CD14-positive monocyte (primary cell): Measurements from ENCODE around the gene OTUB1. TPM values are rescaled to one million over a fixed set of nuclear protein-coding genes. Genes with fewer than 3 reads are reported as not detected.

Experiments
- DNase-seq, 3 donors: peaks; one replicate each; pipeline ENCODE4 v3.0.0-alpha.2; 2011 to 2022
- H2AFZ ChIP-seq: 2 replicates; pipeline ENCODE4 v1.6.0; 2012; ENCODE audit warnings: mild to moderate bottlenecking, low read depth, low read length, inconsistent platforms; ENCODE audit not compliant: insufficient read depth, poor library complexity, severe bottlenecking
- H3K27ac ChIP-seq, 2 donors: 1 replicate in 1 of 2; 2 replicates in 1 of 2; pipeline ENCODE4 v1.5.1; 2012 to 2013; ENCODE audit warnings: low read length in 2 of 2, control low read depth in 1 of 2, inconsistent platforms in 1 of 2, low read depth in 1 of 2, mild to moderate bottlenecking in 1 of 2
- H3K27me3 ChIP-seq, 2 donors: one replicate each; pipeline versions ENCODE4 v1.6.0 to v1.6.1; 2011 to 2013; ENCODE audit warnings: low read length in 2 of 2; ENCODE audit not compliant: control insufficient read depth in 2 of 2, insufficient read depth in 2 of 2
- H3K36me3 ChIP-seq, 2 donors: replicated peaks in 1 of 2; 1 replicate in 1 of 2; 2 replicates in 1 of 2; pipeline versions ENCODE4 v1.5.1 to v1.6.1; 2012 to 2013; ENCODE audit warnings: low read length in 2 of 2, control low read depth in 1 of 2, inconsistent platforms in 1 of 2, mild to moderate bottlenecking in 1 of 2; ENCODE audit not compliant: insufficient read depth in 2 of 2, control insufficient read depth in 1 of 2
- H3K4me1 ChIP-seq, 2 donors: 1 replicate in 1 of 2; 2 replicates in 1 of 2; pipeline versions ENCODE4 v1.5.1 to v1.6.1; 2012 to 2013; ENCODE audit warnings: low read length in 2 of 2, control low read depth in 1 of 2, inconsistent platforms in 1 of 2, mild to moderate bottlenecking in 1 of 2, moderate library complexity in 1 of 2; ENCODE audit not compliant: insufficient read depth in 2 of 2, control insufficient read depth in 1 of 2
- H3K4me2 ChIP-seq: replicated peaks from 2 replicates; pipeline ENCODE3; 2012; ENCODE audit warnings: low read length, moderate library complexity, mild to moderate bottlenecking; ENCODE audit not compliant: poor library complexity, severe bottlenecking; ENCODE audit errors: extremely low read depth
- H3K4me3 ChIP-seq, 3 experiments: fragments of 200-600 bp in 1 of 3; sonication (generic) in 1 of 3; replicated peaks in 1 of 3; 1 replicate in 2 of 3; 2 replicates in 1 of 3; pipeline ENCODE4 v1.5.1; 2011 to 2013; ENCODE audit warnings: low read length in 3 of 3, mild to moderate bottlenecking in 3 of 3, control low read depth in 2 of 3, low read depth in 2 of 3, inconsistent platforms in 1 of 3, moderate library complexity in 1 of 3
- H3K79me2 ChIP-seq: 2 replicates; pipeline ENCODE4 v1.6.0; 2012; ENCODE audit warnings: mild to moderate bottlenecking, control low read depth, inconsistent platforms, low read length, moderate library complexity; ENCODE audit not compliant: insufficient read depth
- H3K9ac ChIP-seq: 2 replicates; pipeline ENCODE4 v1.6.0; 2017; ENCODE audit warnings: low read length, mild to moderate bottlenecking; ENCODE audit not compliant: insufficient read depth, poor library complexity, severe bottlenecking
- H3K9me3 ChIP-seq, 2 donors: replicated peaks in 1 of 2; 1 replicate in 1 of 2; 2 replicates in 1 of 2; pipeline versions ENCODE4 v1.5.1 to v1.6.1; 2012 to 2013; ENCODE audit warnings: low read length in 2 of 2, control low read depth in 1 of 2; ENCODE audit not compliant: control insufficient read depth in 1 of 2, insufficient read depth in 1 of 2
- H4K20me1 ChIP-seq: 2 replicates; pipeline ENCODE4 v1.6.0; 2012; ENCODE audit warnings: mild to moderate bottlenecking, low read length, control low read depth, moderate library complexity; ENCODE audit not compliant: insufficient read depth
- H3K27ac Mint-ChIP-seq, 7 donors: one replicate each; pipeline ENCODE4 v1.8.0; 2020; ENCODE audit warnings: mild to moderate bottlenecking in 7 of 7, mixed read lengths in 7 of 7, moderate library complexity in 6 of 7, inconsistent platforms in 2 of 7
- H3K27me3 Mint-ChIP-seq, 3 donors: one replicate each; pipeline ENCODE4 v1.8.0; 2021 to 2022; ENCODE audit warnings: low read depth in 3 of 3, mild to moderate bottlenecking in 3 of 3, mixed read lengths in 3 of 3, moderate library complexity in 3 of 3, inconsistent platforms in 1 of 3
- H3K36me3 Mint-ChIP-seq, 2 donors: one replicate each; pipeline ENCODE4 v1.8.0; 2020; ENCODE audit warnings: mixed read lengths in 2 of 2, inconsistent platforms in 1 of 2, mild to moderate bottlenecking in 1 of 2
- H3K4me1 Mint-ChIP-seq: one replicate; pipeline ENCODE4 v1.8.0; 2020; ENCODE audit warnings: mild to moderate bottlenecking, mixed read lengths
- H3K4me3 Mint-ChIP-seq, 2 donors: one replicate each; pipeline ENCODE4 v1.8.0; 2020; ENCODE audit warnings: mild to moderate bottlenecking in 2 of 2, mixed read lengths in 2 of 2, moderate library complexity in 1 of 2
- H3K9me3 Mint-ChIP-seq, 7 donors: one replicate each; pipeline ENCODE4 v1.8.0; 2020 to 2022; ENCODE audit warnings: mixed read lengths in 7 of 7, mild to moderate bottlenecking in 6 of 7, moderate library complexity in 6 of 7, inconsistent platforms in 2 of 7
- WGBS: methylation state at CpG from one replicate; pipeline ENCODE4 v1.1.5; 2013; ENCODE audit warnings: missing lambda C conversion rate; ENCODE audit not compliant: insufficient coverage; 5-methylcytosine and 5-hydroxymethylcytosine counted together
- intact Hi-C, 2 donors: fragments of 100-400 bp; cut with micrococcal nuclease; formaldehyde crosslinking; loops; one replicate each; pipeline versions ENCODE4 v1.15.0 to v1.15.1; 2023
- polyA plus RNA-seq, 3 donors: library from polyadenylated mRNA; depleted of rRNA in 1 of 3; unstranded in 2 of 3; stranded (reverse) in 1 of 3; fragments of 300-500 nt in 2 of 3; fragments of >200 nt in 1 of 3; fragmentation: Illumina TruSeq in 2 of 3; gene quantifications; 1 replicate in 2 of 3; 2 replicates in 1 of 3; pipeline ENCODE4 v1.2.3, GENCODE V29; 2012 to 2021
- TF ChIP-seq, protein P1 (sequence below): fragments of 200-600 bp; IDR thresholded peaks from one replicate; pipeline ENCODE4 v1.8.0; 2022; ENCODE audit warnings: antibody characterized with exemption, mild to moderate bottlenecking

OTUB1 gene
- polyA plus RNA-seq, 3 donors: 131 to 170 (median 140) TPM

DNA sequence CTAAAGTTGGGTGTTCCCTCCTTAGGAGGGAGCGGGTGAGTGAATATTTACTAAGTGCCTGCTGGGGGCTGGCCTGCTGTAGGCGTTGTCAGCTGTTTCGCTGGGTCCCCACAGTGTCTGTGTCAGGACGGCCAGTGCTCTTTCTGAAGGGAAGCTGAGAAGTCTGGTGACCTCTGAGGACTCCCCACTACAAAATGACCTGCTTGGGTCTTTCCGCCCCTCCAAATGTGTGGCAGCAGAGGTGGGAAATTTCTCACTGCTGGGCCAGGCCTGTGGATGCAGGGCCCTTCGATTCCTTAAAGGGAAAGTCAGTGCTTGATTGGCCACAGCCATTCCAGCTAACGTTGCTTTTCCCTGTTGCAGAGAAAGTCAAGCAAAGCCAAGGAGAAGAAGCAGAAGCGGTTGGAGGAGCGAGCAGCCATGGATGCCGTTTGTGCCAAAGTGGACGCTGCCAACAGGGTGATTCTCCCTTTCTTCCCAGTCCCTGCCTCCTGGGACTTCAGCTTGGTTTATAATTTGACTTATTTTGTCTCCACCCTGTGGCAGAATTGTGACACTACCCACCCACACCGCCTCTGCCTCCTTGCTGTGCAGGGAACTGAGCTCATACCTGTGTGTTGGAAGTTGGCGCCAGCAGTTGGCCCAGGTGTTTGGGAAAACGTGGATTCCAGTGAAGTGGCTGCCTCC lies 40.6 kb upstream of the OTUB1 start:
- no peak overlapping the region for H3K27ac Mint-ChIP-seq
- TF ChIP-seq, protein P1, sequence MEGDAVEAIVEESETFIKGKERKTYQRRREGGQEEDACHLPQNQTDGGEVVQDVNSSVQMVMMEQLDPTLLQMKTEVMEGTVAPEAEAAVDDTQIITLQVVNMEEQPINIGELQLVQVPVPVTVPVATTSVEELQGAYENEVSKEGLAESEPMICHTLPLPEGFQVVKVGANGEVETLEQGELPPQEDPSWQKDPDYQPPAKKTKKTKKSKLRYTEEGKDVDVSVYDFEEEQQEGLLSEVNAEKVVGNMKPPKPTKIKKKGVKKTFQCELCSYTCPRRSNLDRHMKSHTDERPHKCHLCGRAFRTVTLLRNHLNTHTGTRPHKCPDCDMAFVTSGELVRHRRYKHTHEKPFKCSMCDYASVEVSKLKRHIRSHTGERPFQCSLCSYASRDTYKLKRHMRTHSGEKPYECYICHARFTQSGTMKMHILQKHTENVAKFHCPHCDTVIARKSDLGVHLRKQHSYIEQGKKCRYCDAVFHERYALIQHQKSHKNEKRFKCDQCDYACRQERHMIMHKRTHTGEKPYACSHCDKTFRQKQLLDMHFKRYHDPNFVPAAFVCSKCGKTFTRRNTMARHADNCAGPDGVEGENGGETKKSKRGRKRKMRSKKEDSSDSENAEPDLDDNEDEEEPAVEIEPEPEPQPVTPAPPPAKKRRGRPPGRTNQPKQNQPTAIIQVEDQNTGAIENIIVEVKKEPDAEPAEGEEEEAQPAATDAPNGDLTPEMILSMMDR: peak; percentile 75
- no peaks in the 10 kb centered on the region for H3K27me3 ChIP-seq
- H3K9me3 Mint-ChIP-seq: no peaks in the 10 kb centered on the region
- H3K4me2 ChIP-seq: no peak overlapping the region
- intact Hi-C loops: loop anchor here in 1 of 2 donors (2.0 to 5.0 kb wide), 2 partner anchors 109 to 178 kb away; partner anchors contain the start of gene ZFTA
- H3K4me3 ChIP-seq: no peak overlapping the region
- no peak overlapping the region for H3K9ac ChIP-seq
- peaks cover 17% of the 10 kb centered on the region for H3K4me1 Mint-ChIP-seq
- H3K79me2 ChIP-seq: peaks cover 34% of the 10 kb centered on the region
- H2AFZ ChIP-seq: no peak overlapping the region
- H3K27me3 Mint-ChIP-seq: peaks cover 0 to 3% (median 0%) of the 10 kb centered on the region in 3 donors
- WGBS: 65% methylated on average over 11 of the region's 14 CpGs
- peaks cover 10 to 15% of the 10 kb centered on the region in 2 donors for H3K36me3 Mint-ChIP-seq
- H3K36me3 ChIP-seq: peaks cover 0 to 3% of the 10 kb centered on the region in 2 donors
- H3K4me1 ChIP-seq: peaks cover 11 to 14% of the 10 kb centered on the region in 2 donors
- H4K20me1 ChIP-seq: peaks cover 4% of the 10 kb centered on the region
- H3K4me3 Mint-ChIP-seq: no peak overlapping the region
- no peak overlapping the region for H3K27ac ChIP-seq
- no peaks in the 10 kb centered on the region for H3K9me3 ChIP-seq
- peak; percentile 32 to 47 (median 42) for DNase-seq

DNA sequence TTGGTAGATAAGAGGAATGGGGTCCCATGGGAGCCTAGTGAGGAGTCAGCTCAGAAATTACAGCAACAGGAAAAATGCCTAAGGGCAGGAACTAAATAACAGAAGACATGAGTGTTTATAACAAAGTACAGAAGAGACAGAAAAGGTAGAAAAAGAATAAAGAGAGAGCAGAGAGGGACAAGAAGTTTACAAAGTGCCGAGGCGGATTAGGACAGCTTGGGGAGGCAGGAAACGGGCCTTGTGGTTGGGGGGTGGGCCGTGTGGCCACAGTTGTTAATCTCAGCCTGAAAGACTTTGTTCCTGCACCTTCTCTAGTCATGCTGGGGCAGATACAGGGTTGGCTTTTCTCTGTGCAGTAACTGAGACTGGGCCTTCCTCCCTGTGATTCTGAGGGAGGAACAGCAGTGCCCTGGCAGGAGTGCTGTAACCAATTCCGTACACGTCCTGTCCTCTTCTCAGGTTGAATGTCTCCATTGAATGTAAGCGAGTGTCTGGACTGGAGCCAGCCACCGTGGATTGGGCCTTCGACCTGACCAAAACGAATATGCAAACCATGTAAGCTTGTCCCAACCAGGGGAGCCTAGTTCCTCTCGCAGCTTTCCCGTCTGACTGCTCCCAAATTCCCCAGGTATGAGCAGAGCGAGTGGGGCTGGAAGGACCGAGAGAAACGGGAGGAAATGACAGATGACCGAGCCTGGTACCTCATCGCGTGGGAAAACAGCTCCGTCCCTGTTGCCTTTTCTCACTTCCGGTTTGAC lies 34.3 kb upstream of the OTUB1 start:
- no peak overlapping the region for H3K27ac ChIP-seq

More for the DNA sequence above, 34.3 kb upstream of the OTUB1 start:
- Histone ChIP-seq H4K20me1 (no peaks in the 10 kb centered on the region), H3K27me3 (no peaks in the 10 kb centered on the region), H3K4me1 (no peaks in the 10 kb centered on the region), H2AFZ (no peak overlapping the region), H3K9ac (no peak overlapping the region), H3K9me3 (no peaks in the 10 kb centered on the region), H3K4me2 (no peak overlapping the region), H3K4me3 (no peak overlapping the region), H3K36me3 (peaks cover 29 to 51% of the 10 kb centered on the region in 2 donors), H3K79me2 (no peaks in the 10 kb centered on the region)
- DNase-seq: no peak
- intact Hi-C loops: no loop called here
- Mint-ChIP-seq H3K36me3 (peaks cover 53 to 54% of the 10 kb centered on the region in 2 donors), H3K27ac (peak overlapping the region in 4 of 7 donors; percentile 4 to 43 (median 30)), H3K4me1 (peaks cover 4% of the 10 kb centered on the region), H3K4me3 (no peak overlapping the region), H3K27me3 (peaks cover 0 to 3% (median 0%) of the 10 kb centered on the region in 3 donors), H3K9me3 (no peaks in the 10 kb centered on the region)
- WGBS: 48% methylated on average over 20 of the region's 20 CpGs
- TF ChIP-seq, protein P1: no peak
